ENCODE measurements around the gene KIF6. TPM values are rescaled to one million over a fixed set of nuclear protein-coding genes. Genes with fewer than 3 reads are reported as not detected.

KIF6 gene
- total RNA-seq, 1 experiment from 2014 or later: not detected

- in situ Hi-C loops (cut with HindIII; ENCODE audit: low pct_unique_long_range_greater_than_20kb, low sequenced_read_pairs) (no loop called here), intact Hi-C loops (cut with micrococcal nuclease; ENCODE audit: unreplicated experiment) (no loop called here)
- Histone ChIP-seq H3K27me3 (ENCODE audit: control insufficient read depth, insufficient read depth, low read length) (no peaks in the 10 kb centered on the region), H3K4me3 (ENCODE audit: low read depth in 2 of 2, low read length in 2 of 2) (no peak overlapping the region), H3K36me3 (ENCODE audit: control insufficient read depth, insufficient read depth, low read length) (no peaks in the 10 kb centered on the region), H3K4me1 (ENCODE audit: control insufficient read depth, insufficient read depth, low read length) (no peaks in the 10 kb centered on the region), H3K27ac (ENCODE audit: low read length) (no peak overlapping the region), H3K9me3 (ENCODE audit: control insufficient read depth, insufficient read depth, low read depth, low read length) (no peaks in the 10 kb centered on the region)
- no peak for ATAC-seq
- POLR2A ChIA-PET: no interaction called here
- no TSS peak for BruUV-seq (replicated peaks)
- DNase-seq (ENCODE audit: low read depth, low spot score): no peak
- no peak for TF ChIP-seq POLR2AphosphoS5 (IDR thresholded peaks at IDR 0.05; ENCODE audit: low read depth, low read length)
- no peak for TF ChIP-seq CTCF (IDR thresholded peaks at IDR 0.05)
- TF ChIP-seq REST (IDR thresholded peaks at IDR 0.05; ENCODE audit: insufficient read depth in 1 of 2, low read depth in 2 of 2, low read length in 1 of 2): no peak
- no peak for TF ChIP-seq SIN3A (IDR thresholded peaks at IDR 0.05; ENCODE audit: borderline replicate concordance, insufficient read depth, low read depth, low read length)
- no peak for TF ChIP-seq TCF7L2 (IDR thresholded peaks at IDR 0.05; ENCODE audit: low read depth, low read length)
- CTCF ChIA-PET: no interaction called here
Observed at GRCh38 chr6:39665861-39666260, 59.3 kb downstream of the KIF6 start.

GRCh38 chr6:39664173-39664572, 61.0 kb downstream of the KIF6 start:
- no peaks in the 10 kb centered on the region for H3K4me1 ChIP-seq (ENCODE audit: control insufficient read depth, insufficient read depth, low read length)

More at GRCh38 chr6:39664173-39664572, 61.0 kb downstream of the KIF6 start:
- no peak for DNase-seq (ENCODE audit: low read depth, low spot score)
- intact Hi-C loops (cut with micrococcal nuclease; ENCODE audit: unreplicated experiment) (no loop called here), in situ Hi-C loops (cut with HindIII; ENCODE audit: low pct_unique_long_range_greater_than_20kb, low sequenced_read_pairs) (no loop called here)
- Histone ChIP-seq H3K9me3 (ENCODE audit: control insufficient read depth, insufficient read depth, low read depth, low read length) (no peaks in the 10 kb centered on the region), H3K27ac (ENCODE audit: low read length) (no peak overlapping the region), H3K27me3 (ENCODE audit: control insufficient read depth, insufficient read depth, low read length) (no peaks in the 10 kb centered on the region), H3K4me3 (ENCODE audit: low read depth in 2 of 2, low read length in 2 of 2) (no peak overlapping the region), H3K36me3 (ENCODE audit: control insufficient read depth, insufficient read depth, low read length) (no peaks in the 10 kb centered on the region)
- BruUV-seq (replicated peaks): no TSS peak
- TF ChIP-seq CTCF (IDR thresholded peaks at IDR 0.05) (no peak), REST (IDR thresholded peaks at IDR 0.05; ENCODE audit: insufficient read depth in 1 of 2, low read depth in 2 of 2, low read length in 1 of 2) (no peak), POLR2AphosphoS5 (IDR thresholded peaks at IDR 0.05; ENCODE audit: low read depth, low read length) (no peak), SIN3A (IDR thresholded peaks at IDR 0.05; ENCODE audit: borderline replicate concordance, insufficient read depth, low read depth, low read length) (no peak), TCF7L2 (IDR thresholded peaks at IDR 0.05; ENCODE audit: low read depth, low read length) (no peak)
- no peak for ATAC-seq
- ChIA-PET POLR2A (no interaction called here), CTCF (no interaction called here)

Data from Panc1 (cell line).